HG03469 (cell line): ENCODE data around the gene PDZD2.

Experiments
- ATAC-seq: cut with Tn5 transposase; IDR thresholded peaks from one replicate; pipeline ENCODE4 v1.9.1; 2021; ENCODE audit warnings: mild to moderate bottlenecking, moderate library complexity, moderate number of reproducible peaks; ENCODE audit not compliant: unreplicated experiment

PDZD2 gene

DNA sequence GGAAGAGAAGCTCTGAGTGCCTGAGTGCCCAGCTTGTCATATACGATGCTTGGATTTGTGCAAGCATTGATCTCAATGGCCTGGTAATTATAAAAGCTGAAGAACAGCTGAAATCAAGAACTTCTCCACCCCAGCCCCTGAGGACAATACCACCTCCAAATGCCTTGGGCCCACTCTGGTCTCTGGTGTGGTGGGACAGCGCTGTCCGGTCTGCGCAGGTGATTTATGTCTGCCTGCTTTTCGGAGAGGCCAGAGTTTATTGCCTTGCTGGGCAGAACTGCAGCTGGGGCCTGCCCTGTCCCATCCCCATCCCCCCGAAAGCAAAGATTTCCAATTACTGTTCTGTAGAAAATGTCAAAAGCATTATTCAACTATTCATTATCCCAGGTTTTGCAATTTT is 1.1 kb upstream of the PDZD2 start:
- no peak for ATAC-seq

DNA sequence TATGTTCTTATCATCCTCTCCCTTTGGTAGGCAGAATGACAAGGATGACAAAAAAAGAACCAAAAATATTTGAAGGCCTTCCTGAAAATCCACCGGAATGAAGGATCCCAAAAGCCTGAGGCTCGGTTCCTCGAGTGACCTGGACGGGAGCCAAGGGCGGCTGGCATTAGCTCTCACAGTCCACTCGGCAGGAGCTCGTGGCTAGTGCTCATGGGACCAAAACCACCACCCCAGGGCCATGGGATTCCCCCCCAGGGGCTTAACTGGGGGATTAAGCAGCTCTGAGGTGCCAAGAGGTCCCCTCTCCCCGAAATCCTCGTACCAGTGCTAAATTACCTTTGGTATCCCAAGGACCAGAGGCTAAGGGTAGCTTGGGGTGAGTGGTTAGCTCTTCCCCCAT is 586 bp upstream of the PDZD2 start:
- no peak for ATAC-seq

DNA sequence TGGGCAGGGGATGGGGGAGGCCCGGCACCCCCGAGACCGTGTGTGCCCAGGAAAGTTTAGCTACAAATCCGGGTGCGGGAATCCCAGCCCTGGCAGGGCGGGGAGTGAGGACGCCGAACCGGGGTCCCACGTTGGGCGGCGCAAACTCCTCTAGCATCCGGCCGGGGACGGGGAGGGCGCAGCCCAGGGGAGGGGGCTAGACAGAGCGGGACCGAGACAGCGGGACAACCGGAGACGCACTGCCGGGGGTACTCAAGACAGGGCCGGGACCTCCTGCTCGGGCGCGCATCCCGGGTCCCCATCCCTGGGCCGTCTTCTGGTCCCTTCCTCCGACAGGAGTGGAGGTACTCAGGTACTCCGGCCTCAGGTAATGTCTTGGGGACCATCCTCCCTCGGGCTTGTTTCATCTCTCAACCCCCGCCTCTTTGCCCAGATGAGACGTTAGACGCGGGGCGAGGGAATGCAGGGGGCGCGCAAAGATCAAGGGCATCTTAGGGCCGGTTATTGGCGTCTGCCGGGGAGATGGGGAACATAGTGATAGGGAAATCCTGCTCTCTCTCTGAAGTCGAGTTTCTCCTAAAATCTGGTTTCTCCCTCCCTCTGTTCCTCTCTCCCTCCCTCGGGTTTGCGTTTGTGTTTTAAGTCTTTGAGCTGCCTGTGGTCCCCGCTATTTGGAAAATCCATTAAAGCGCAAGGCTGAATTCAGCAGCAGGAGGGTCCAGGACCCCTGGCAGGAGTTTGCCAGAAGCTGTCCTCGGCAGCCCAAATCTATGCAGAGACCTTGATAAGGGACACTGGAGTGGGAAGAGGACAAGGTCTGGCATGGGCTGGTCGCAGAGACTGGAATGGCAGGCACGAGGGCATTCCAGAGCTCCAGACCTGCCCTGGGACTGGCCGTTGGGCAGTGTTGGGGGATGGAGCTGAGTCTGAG is 815 bp downstream of the PDZD2 start:
- ATAC-seq: no peak

DNA sequence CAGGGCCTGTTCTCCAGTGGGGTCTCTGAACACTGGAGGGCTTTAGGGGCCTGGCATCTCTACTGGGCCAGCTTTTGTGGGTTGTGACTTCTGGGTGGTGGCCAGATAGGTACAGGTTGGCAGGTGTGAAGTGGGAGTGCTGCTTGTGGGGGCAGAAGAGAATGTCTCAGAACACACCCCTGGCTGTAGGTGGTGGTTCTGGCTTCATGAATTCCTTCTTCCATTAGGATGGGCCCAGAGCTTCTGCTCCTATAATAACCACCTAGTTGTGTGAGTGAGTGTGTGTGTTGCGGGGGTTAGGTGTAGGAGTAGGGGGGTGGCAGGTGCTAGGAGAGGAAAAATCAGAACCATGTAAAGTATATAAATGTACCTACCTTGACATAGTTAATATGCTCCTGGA is 1.6 kb downstream of the PDZD2 start:
- ATAC-seq: no peak

DNA sequence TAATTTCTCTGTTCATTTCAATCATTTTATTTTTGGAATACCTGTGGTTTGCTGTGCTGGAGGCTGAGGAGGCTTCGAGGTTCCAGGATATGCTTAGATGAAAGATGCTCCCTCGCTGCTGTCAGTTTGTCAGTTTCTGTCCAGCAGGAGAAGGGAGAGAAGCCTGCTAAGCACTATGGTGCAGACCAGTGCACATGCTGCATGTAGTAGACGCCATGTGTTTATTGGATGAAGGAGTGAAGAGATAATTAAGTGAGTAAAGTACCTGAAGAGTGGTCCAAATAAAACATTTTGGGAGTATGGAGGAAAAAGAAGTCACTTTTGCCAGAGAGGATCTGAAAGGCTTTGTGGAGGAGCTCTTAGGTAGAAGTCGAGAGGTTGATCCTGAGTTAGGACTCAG is 2.1 kb downstream of the PDZD2 start:
- no peak for ATAC-seq

DNA sequence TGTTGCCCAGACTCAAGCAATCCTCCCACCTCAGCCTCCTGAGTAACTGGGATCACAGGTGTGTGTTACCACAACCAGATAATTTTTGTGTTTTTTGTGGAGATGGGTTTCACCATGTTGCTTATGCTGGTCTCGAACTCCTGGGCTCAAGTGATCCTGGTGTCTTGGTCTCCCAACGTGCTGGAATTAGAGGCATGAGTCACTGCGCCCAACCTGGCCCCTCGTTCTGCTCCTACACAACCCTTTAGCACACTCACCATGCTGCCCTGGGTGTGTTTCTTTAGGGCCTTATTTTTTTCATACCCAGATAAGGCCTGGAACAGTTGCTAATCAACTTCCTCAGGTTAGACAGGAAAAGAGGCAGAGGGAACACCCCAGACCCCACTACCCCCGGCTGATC is 2.6 kb downstream of the PDZD2 start:
- ATAC-seq: no peak

DNA sequence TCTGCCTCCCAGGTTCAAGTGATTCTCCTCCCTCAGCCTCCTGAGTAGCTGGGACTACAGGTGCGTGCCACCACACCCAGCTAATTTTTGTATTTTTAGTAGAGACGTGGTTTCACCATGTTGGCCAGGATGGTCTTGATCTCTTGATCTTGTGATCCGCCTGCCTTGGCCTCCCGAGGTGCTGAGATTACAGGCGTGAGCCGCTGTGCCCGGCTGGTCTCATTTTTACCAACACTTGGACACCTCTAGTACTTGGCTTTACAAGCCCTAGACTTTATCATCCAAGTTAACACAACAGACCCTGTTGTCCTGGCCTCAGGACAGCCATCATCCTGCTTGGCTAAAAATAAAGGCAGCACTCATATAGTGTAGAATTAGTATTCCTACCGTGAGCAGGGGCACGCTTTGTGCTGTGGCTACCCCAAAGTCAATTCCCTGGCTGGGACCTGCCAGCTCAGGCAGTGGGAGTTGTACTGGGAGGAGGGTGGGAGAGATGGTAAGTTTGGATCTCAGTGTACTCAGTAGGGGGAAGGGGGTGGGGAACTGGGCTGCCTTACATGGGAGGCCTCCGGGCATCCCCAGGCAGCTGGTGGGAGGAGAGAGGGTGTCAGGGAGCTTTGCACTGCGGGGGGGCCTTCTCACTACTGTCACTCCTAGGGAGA is 6.6 kb downstream of the PDZD2 start:
- ATAC-seq: no peak

DNA sequence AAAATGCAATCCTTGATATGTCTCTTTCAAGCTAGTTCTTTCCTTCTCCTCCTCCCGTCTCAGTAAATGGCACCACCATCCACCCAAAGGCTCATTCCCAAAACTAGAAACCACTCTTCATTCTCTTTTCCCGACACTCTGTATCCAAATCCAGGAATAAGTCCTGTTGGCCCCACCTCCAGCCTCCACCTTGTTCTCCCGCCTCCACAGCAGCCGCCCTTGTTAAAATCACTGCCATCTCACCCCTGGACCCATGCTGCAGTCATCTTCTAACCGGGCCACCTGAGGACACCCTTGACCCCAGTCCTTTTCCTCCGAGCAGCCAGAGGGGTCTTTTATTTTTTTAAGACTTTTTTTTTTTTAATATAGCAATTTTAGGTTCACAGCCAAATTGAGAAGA is 9.4 kb downstream of the PDZD2 start:
- no peak for ATAC-seq

DNA sequence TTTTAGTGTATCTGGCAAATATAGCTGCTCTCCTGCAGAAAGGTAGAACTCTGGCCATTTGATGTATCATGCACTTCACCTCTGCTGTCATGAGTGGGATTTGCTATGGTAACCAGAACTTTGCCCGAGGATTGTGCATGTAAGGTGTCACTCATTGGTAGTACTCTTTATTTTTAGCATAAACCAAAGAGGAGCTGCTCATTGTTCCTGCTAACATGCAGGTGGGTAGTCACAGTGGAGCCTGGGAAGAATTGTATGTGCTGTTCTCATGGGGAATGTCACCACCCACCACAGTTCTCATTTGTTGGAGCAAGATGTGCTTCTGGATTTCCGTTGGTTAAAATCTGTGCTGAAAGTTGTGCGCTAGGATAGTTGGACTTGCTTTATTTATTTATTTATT is 12.3 kb downstream of the PDZD2 start:
- ATAC-seq: no peak

DNA sequence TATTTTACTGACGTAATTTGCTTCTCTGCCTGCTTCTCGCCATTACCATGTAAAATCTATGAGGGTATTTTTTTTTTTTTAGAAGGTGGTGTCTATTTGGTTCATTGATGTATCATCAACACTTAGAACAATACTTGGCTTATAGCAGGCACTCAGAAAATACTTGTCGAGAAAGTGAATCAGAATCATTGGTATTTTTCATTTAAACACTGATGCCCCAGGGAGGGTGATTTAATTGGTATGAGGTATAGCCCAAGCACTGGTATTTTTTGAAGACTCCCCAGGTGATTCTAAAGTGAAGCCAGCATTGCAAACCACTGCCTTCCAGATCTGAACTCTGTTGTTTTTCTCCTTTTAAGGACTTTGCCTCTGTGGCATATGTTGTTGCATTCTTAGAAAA is 16.6 kb downstream of the PDZD2 start:
- ATAC-seq: no peak

DNA sequence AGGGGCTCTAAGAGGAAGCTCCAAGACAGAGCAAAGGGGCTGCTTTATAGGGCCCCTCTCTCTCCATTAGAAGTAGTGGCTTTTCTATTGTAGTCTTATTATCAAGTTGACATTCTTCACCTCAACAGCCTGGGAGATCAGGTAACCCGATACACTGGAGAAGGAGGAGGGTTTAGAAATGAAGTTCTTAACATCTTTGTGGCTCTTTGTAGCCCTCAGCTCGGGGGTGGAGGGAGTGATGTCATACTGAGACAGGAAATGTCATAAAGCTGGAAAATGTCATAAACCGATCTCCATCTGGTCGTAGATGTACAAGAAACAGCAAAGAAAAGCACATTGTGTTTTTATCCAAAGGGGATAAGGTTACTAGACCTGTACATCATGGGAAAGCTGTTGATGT is 17.9 kb downstream of the PDZD2 start:
- ATAC-seq: no peak

DNA sequence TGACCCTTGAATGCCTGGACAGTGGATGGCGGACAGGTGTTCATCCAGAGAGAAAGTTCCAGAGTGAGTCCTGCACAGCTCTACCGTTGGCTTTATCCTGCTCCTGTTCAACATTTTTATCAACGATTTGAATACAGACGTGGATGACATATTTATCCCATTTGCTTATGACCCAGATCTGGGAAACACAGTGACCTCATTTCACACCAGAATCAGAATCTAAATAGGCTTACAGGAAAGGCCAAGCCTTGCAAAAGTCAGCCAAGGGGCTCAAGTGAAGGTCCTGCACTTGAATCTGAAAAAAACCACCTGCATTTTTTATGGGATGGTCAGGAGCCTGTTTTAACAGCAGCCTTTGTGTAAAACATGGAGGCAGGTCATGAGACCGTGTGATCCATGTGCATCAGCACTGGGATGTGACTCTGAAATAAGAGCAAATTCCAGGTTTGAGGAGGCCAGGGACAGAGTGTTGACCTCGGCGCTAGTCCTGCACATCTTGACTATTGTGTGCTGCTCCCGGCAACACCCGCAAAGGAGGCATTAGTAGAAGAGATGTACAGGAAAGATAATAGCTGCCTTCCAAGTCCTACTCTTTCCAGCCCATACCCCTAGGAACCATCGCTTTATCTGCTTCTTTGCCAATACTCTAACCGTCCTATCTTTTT is 18.5 kb downstream of the PDZD2 start:
- no peak for ATAC-seq

DNA sequence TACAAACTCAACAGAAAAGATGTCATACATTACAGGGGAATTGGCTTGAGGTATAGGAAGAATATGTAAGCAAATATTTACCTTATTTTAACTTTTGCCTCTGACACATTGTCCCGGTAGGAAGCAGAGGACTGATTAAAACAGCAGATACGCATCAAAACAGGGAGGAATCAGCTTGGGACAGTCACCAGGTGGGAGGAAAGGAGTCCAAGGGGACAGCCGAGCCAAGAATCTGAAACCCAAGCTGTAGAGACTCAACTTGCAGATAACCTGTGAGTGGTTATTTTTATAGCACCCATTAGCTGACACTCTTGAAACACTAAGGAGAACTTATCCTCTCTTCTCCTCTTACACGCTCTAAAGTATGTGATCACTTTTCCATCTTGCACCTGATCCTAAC is 22.3 kb downstream of the PDZD2 start:
- ATAC-seq: no peak

DNA sequence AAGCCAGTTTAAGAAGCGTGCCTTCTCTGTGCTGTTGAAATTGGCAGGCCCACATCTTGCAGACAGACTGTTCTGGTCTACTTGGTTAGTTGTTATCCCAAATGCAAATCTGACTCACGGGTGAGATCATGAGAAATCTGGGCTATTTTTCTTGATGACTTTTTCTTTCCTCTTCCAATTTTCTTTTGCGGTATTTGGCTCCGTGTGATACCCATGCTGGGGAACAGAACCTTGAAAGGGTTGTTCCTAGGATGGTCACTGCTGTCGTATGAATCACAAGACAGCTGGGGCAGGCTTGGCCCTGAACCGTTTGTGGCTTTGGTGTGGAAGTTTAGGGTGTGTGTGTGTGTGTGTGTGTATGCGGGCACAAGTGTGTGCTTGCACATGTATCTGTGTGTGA is 24.6 kb downstream of the PDZD2 start:
- ATAC-seq: no peak

DNA sequence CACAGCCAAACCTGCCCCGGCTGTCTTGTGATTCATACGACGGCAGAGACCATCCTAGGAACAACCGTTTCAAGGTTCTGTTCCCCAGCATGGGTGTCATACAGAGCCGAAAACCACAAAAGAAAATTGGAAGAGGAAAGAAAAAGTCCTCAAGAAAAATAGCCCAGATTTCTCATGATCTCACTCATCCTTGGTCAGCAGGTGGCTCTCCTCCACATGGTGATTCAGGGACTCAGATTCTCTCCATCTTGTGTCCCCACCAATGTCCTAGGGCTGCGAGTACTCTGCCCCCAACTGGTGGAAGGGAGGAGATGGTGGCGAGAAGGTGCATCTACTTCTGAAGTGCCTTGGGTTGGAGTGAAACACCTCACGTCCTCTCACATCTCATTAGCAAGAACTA is 25.6 kb downstream of the PDZD2 start:
- no peak for ATAC-seq

DNA sequence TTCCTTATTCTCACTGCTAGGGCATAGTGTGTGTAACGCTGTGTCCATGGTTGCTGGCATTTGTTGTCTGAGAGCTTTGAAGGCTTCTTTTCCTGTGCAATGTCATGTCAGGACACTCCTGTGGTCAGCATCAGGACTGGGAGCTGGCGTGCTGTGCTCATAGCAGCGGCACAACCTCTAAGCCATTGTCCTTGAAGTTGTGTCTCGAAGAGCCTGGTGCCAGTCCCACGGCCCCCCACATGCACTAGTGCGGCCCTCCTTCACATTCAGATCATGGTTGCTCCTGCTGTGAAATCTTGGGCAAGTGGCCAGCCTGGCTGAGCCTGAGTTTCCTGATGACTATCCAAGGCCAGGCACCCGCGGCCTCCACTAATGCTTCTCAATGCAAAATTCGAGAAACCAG is 32.4 kb downstream of the PDZD2 start:
- ATAC-seq: no peak

DNA sequence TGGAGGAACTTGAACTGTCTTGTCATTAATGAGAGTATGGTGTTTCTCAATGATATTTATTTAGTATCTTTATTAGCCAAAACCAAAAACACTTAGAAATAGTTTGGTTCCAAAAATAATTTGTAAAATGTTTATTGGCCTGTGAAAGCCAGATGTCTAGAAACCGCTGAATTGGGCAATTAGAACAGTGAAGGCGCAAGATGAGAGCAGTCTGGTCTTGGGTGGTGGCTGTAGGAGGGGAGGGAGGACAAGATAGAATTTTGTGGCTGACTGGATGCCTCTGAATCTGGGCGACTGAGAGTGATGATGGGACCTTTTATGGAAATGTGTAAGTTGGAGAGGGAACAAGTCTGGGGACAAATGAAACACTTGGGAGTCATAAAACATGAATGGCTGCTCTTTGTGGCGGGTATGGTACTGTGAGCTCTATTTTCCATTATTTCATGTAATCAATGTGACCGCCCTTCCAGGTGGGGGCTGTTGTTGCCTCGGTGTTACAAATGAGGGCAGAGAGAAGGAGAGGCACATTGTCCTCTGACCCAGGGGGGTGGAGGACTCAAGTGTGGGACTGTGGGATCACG is 35.5 kb downstream of the PDZD2 start:
- ATAC-seq: no peak

DNA sequence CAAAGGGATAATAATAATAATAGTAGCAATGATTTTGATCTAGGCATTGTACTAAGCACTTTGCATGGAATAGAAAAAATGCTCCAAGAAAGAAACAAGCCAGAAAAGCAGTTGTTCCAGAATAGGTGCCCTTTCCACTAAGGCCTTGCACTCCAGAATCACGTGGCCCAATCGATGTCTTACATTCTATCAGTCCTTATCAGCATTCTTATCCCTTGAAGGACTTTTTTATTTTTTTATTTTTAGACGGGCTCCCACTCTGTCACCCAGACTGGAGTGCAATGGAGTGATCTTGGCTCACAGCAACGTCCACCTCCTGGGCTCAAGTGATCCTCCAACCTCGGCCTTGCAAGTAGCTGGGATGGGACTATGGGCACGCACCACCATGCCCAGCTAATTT is 36.5 kb downstream of the PDZD2 start:
- ATAC-seq: no peak

DNA sequence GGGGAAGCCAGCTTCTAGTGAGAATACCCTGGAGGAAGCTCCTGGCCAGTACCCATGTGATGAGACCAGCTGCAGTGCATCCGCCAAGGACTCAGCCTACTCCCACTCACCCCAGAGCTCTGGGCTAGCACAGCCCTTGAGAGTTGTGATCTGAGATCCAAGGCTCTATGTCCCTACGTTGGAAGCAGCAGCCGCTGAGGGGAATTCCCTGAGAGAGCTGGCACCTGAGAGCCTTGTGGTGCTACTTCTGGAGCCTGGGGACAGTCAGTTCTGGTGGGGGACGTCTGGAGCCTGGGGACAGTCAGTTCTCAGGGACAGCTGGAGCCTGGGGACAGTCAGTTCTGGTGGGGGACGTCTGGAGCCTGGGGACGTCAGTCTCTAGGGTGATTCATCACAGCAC is 39.2 kb downstream of the PDZD2 start:
- no peak for ATAC-seq

DNA sequence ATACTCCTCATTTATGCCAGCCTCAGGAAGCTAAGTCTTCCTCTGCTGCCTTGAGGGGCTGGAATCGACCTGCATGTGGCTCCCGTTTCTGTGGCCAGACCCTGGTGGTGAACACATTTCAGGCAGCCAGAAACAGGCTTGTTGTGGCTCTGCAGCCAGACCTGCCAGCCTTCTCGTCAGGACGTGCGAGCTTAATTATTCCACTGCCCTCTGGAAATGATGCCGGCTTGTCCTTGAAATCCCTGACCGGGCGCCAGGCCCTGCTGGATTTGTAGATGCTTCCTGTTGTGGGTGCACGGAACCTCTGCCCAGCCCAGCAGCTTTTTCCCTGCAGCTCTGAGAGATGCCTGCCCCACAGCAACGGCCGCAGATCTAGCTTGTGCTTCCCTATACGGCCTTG is 41.6 kb downstream of the PDZD2 start:
- no peak for ATAC-seq

DNA sequence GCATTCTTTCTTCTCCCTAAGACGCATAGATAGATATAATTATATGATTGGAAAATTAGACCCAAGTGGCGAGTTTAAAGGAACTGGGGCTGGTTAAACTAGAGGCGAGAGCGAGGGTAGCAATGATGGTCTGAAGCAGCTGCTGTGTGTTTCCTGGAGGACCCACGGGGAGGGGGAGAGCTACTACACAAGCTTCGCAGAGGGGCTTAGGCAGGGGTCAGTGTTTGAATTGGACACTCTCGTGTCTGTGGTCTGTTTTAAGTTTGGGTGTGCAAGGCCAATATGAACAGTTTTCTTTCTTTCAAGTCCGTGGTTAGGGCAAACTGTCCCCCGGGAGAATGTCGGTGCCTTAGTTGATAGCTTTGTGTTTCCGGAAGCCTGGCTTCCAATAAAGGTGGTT is 43.1 kb downstream of the PDZD2 start:
- no peak for ATAC-seq

DNA sequence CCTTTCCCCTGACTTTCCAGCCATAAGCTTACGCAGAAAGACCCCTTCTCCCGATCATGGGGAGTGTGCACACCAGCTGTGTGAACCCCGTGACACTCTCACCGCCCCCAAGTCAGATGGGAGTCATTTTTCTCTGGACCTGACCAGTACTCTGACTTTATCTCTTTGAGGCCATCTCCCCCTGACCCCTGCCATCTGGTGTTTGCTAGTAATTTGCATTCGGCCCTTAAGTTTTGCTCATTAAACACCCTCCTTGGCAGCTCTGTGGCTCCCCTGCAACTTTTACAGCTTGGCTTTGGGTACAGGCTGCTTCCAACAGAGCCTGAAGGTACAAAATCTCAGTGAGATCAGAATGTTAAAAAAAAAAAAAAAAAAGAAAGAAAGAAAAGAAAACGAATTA is 43.9 kb downstream of the PDZD2 start:
- no peak for ATAC-seq
